ENCODE data around the gene MS4A15. TPM values are rescaled to one million over a fixed set of nuclear protein-coding genes. Genes with fewer than 3 reads are reported as not detected.

MS4A15 gene
- total RNA-seq, 1 donor from 2014 or later: 113 TPM

DNA sequence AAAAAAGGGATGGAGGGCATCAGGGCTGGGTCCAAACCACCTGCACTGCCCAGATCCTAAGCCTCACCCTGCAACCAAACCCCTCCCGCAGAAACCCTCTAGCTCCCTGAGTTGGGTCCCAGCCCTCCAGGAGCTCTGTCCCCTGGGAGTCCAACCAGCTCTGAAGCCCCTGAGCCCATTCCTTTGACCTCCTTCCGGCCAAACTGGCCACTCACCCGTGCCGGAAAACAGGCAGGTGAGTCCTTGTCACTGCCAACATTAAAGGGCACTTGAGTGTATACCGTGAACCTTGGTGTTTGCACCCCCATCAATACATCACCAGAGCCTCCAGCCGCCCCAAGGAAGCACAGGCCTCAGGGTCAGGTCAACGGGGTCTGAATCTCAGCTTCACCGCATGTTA, 11.5 kb downstream of the MS4A15 start:
- no peaks in the 10 kb centered on the region for H3K27me3 ChIP-seq (ENCODE audit: low read depth)
- no peaks in the 10 kb centered on the region for H3K9me3 ChIP-seq
- no peaks in the 10 kb centered on the region for H3K4me1 ChIP-seq
- no peak for ATAC-seq
- no peak for DNase-seq
- TF ChIP-seq, protein P1, sequence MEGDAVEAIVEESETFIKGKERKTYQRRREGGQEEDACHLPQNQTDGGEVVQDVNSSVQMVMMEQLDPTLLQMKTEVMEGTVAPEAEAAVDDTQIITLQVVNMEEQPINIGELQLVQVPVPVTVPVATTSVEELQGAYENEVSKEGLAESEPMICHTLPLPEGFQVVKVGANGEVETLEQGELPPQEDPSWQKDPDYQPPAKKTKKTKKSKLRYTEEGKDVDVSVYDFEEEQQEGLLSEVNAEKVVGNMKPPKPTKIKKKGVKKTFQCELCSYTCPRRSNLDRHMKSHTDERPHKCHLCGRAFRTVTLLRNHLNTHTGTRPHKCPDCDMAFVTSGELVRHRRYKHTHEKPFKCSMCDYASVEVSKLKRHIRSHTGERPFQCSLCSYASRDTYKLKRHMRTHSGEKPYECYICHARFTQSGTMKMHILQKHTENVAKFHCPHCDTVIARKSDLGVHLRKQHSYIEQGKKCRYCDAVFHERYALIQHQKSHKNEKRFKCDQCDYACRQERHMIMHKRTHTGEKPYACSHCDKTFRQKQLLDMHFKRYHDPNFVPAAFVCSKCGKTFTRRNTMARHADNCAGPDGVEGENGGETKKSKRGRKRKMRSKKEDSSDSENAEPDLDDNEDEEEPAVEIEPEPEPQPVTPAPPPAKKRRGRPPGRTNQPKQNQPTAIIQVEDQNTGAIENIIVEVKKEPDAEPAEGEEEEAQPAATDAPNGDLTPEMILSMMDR (IDR thresholded peaks at IDR 0.05): no peak
- no peaks in the 10 kb centered on the region for H3K36me3 ChIP-seq
- H3K4me3 ChIP-seq: no peak overlapping the region
- intact Hi-C loops (cut with DNase I): no loop called here
- H3K27ac ChIP-seq: no peak overlapping the region

DNA sequence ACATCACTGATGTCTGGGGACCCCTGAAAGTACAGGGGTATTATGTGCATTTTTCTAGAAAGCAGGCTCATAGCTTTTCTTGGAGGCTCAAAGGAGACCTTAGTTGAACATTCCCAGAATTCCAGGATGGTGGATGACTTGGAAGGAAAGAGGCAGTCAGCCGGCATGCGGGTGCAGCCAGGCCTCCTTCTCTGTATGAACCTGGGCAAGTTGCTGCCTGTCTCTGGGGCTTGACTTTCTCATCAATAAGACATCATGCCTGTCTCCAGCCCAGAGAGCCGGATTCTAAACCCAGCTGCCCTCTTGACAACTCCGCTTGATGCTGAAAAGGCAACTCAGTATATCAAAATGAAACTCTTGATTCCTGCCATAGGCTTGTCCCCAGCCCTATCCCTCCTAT, 12.6 kb downstream of the MS4A15 start:
- DNase-seq: no peak
- Histone ChIP-seq H3K27ac (no peak overlapping the region), H3K36me3 (no peaks in the 10 kb centered on the region), H3K9me3 (no peaks in the 10 kb centered on the region), H3K4me3 (no peak overlapping the region), H3K27me3 (ENCODE audit: low read depth) (no peaks in the 10 kb centered on the region), H3K4me1 (no peaks in the 10 kb centered on the region)
- TF ChIP-seq, protein P1 (IDR thresholded peaks at IDR 0.05): no peak
- intact Hi-C loops (cut with DNase I): no loop called here
- ATAC-seq: no peak

DNA sequence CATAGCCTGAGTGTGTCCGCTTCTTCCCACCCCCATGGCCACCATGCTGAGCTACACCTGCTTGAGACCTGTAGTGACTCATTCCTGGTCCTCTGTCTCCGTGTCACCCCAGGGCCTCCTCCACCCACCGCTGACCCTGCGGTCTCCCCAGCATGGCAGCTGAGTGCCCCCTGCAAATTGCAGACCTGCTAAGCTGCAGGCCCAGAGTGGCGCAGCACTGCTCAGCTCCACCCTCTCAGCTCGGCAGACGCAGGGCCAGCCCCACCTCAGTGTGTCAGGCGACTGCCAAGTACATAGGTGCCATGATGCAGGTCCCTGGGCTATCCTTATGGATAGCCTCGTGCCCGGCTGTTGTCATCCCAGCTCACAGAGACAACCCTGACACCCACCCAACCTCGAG, 13.1 kb downstream of the MS4A15 start:
- ATAC-seq: no peak
- no peaks in the 10 kb centered on the region for H3K27me3 ChIP-seq (ENCODE audit: low read depth)
- H3K4me1 ChIP-seq: no peaks in the 10 kb centered on the region
- no peak overlapping the region for H3K27ac ChIP-seq
- TF ChIP-seq, protein P1 (IDR thresholded peaks at IDR 0.05): no peak
- no peaks in the 10 kb centered on the region for H3K9me3 ChIP-seq
- no peak overlapping the region for H3K4me3 ChIP-seq
- intact Hi-C loops (cut with DNase I): no loop called here
- DNase-seq: no peak
- H3K36me3 ChIP-seq: no peaks in the 10 kb centered on the region

DNA sequence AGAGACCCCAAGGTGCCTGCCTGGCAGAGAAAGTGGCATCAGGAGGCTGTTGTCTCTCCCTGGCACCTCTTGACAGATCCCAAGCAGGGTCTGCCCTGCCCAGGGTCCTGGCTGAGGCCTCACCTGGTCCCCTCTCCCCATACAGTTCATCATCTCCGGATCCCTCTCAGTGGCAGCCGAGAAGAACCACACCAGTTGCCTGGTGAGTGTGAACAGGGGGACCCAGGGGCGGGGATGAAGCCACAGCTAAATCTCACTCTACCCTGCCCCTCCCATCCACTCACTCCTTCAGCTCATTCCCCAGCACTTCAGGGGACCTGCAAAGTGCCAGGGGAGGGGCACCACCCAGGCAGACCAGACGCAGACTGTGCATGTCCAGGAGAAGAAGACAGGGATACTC, 14.5 kb downstream of the MS4A15 start:
- intact Hi-C loops (cut with DNase I): no loop called here
- Histone ChIP-seq H3K27ac (no peak overlapping the region), H3K27me3 (ENCODE audit: low read depth) (no peaks in the 10 kb centered on the region), H3K4me1 (peaks cover 12% of the 10 kb centered on the region), H3K9me3 (no peaks in the 10 kb centered on the region), H3K36me3 (no peaks in the 10 kb centered on the region), H3K4me3 (no peak overlapping the region)
- peak; percentile 20 for DNase-seq
- ATAC-seq: no peak
- TF ChIP-seq, protein P1 (IDR thresholded peaks at IDR 0.05): no peak

DNA sequence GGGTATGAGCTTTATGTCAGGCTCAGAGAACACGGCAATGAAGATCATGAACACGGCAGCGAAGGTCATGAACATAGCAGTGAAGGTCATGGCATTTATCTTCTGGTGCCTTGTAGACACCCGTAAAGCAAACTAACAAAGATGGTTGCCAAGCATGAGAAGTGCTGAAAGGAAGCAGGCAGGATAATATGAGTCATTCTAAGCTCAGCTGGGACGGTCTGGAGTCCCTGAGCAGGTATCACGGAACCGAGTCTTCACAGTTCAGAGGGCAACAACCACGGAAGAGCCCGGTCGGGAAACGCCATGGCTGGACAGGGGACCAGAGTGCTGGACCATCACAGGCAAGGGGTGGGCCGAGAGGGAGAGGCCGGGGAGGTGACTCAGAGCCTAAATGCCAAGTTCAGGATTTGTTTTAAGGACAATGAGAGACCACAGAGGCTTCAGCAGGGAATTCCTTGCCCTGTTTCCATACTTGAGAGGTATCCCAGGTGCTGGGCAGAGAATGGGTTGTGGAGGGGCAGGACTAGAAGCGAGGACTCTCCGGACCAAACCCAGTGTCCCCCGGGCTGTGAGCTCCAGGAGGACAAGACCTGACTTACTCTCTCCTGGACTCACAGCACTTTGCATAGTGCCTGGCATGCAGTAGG, 15.3 kb downstream of the MS4A15 start:
- no peaks in the 10 kb centered on the region for H3K9me3 ChIP-seq
- no peak overlapping the region for H3K4me3 ChIP-seq
- no peak overlapping the region for H3K27ac ChIP-seq
- ATAC-seq: no peak
- H3K27me3 ChIP-seq (ENCODE audit: low read depth): no peaks in the 10 kb centered on the region
- DNase-seq: peak; percentile 21
- H3K36me3 ChIP-seq: no peaks in the 10 kb centered on the region
- intact Hi-C loops (cut with DNase I): no loop called here
- peaks cover 12% of the 10 kb centered on the region for H3K4me1 ChIP-seq
- TF ChIP-seq, protein P1 (IDR thresholded peaks at IDR 0.05): no peak
